HG03135 (cell line): Measurements from ENCODE around the gene TRERF1.
"Not testable (repeated sequence)": the region's sequence is repeated elsewhere in the genome, so short reads cannot be mapped to it uniquely, and the experiment has no call there.

Source experiments
- ATAC-seq: cut with Tn5 transposase; IDR thresholded peaks from one replicate; pipeline ENCODE4 v1.9.1; 2021; ENCODE audit warnings: mild to moderate bottlenecking, moderate library complexity; ENCODE audit not compliant: unreplicated experiment

Gene TRERF1

GRCh38 chr6:42204768-42205282 is 246.9 kb downstream of the TRERF1 start:
- no peak for ATAC-seq

GRCh38 chr6:42203183-42203582 is 248.5 kb downstream of the TRERF1 start:
- no peak for ATAC-seq

GRCh38 chr6:42202131-42202915 is 249.4 kb downstream of the TRERF1 start:
- ATAC-seq = not testable (repeated sequence)

- no peak for ATAC-seq
These were observed 250.3 kb downstream of the TRERF1 start for GRCh38 chr6:42201382-42201781.

GRCh38 chr6:42200035-42200434 is 251.7 kb downstream of the TRERF1 start:
- ATAC-seq = no peak

GRCh38 chr6:42199106-42199981 is 252.4 kb downstream of the TRERF1 start:
- ATAC-seq = no peak

GRCh38 chr6:42197555-42198362 is 254.0 kb downstream of the TRERF1 start:
- ATAC-seq = no peak

DNA sequence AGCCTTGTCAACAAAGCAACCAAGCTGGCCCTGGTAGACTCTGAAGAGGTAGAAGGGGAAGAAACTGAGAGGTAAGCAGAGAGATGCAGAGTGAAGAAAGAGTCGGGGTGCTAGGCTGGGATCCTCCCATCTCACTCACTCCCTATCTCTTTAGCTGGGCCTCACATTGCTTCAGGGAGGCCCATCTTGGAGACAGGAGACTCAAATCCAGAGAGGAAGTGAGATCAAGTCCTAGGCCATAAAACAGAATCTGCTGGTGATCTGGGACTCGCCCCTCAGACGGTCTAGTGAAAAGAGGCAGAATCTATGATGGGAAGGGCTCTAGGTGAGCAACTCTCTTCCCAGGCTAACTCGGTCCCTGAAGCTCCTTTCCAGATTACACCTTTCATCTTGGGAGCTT is 256.3 kb downstream of the TRERF1 start:
- no peak for ATAC-seq

DNA sequence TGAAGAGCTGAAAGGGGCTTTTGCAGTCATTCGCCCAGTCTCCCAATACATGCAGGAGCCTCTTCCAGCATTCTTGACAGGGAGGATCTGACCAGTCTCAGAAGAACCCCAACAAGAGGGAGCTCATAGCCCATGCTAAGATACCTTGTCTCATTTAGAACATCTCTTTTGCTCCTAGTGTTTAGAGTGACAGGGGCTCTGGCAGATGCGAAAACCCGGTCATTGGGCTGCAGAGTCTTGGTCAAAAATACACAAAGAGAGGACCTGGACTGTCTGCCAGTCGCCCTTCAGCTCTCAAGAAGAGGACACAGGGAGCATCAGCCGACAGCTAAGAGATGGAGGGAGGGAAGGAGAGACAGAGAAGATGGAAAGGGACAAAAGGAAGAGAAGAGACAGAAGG is 257.7 kb downstream of the TRERF1 start:
- ATAC-seq = no peak

DNA sequence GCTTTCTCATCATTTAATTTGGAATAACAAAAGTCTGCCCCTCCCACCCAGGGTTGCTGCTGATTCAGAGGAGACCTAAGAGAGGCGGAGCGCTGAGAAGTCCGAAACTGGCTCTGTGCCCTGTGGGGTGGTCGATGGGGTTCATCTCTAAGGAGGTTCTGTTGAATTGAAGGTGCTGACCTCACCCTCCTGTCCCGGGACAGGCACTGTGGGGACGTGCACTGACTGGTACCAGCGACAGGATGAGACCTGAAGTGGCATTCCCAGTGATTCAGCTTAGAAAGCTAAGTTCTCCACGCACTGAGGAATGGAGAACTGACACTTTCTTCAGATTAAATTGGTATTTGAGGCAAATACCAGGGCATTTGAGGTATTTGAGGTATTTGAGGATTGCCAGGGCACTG is 258.2 kb downstream of the TRERF1 start:
- ATAC-seq = no peak

- not testable (repeated sequence) for ATAC-seq
These were observed 259.3 kb downstream of the TRERF1 start for GRCh38 chr6:42192385-42192784.

- ATAC-seq = no peak
These were observed 261.1 kb downstream of the TRERF1 start for GRCh38 chr6:42190554-42191183.

GRCh38 chr6:42188406-42188805 is 263.3 kb downstream of the TRERF1 start:
- ATAC-seq = no peak

DNA sequence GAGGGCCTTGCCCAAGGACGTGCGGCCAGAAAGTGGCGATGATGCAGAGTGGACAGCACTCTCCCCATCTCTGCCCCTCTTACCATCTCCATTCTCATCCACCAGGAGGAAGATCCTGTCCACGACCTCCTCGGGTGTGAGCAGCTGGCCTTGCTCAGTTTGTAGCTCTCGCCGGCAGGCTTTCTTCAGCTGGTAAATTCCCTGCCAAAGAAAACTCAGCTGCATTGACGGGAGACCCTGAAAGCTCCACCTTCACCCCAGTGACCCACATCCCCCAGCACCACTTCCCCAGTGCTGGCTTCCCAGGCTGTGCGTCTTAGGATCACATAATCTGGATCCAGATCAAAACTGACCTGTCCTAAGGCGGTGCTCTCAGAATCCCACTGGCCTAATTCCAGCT is 266.1 kb downstream of the TRERF1 start:
- ATAC-seq = no peak

GRCh38 chr6:42184475-42184874 is 267.3 kb downstream of the TRERF1 start:
- ATAC-seq = no peak

GRCh38 chr6:42182101-42182500 is 269.6 kb downstream of the TRERF1 start:
- ATAC-seq = no peak

DNA sequence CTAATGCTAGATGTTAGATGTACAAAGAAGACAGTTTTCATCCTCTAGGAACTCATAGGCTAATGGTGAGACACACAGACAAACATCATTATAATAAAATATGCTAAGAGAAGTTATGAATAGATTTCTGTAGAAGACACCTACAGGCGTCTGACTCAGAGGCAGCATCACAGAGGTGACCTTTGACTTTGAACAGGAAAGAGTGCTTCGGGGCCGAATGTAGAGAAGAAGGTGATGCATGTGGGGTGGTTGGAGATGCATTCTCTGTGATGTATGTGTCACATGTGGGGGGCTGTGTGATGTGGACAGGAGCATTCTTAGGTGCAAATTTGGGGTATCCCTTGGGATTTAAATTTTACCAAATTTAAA is 271.8 kb downstream of the TRERF1 start:
- no peak for ATAC-seq

- no peak for ATAC-seq
These were observed 272.3 kb downstream of the TRERF1 start for GRCh38 chr6:42179261-42179944.

GRCh38 chr6:42177514-42178364 is 274.0 kb downstream of the TRERF1 start:
- no peak for ATAC-seq
